ENCODE data around the gene MKKS.

MKKS gene

DNA sequence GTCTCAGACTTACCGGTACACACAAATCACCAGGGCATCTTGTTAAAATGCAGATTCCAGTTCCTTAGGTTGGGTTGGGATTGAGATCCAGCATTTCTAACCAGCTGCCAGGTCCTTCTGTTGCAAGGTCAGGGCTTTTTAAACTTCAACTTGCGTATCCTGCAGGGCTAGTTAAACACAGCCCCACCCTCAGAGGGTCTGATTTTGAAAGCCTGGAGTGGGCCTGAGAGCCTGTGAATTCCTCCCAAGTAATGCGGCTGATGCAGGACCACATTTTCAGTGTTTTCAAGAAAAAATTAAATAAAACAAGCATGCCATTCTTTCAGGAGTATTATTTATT lies 65.3 kb downstream of the MKKS start:
- no peaks in the 10 kb centered on the region for H3K36me3 ChIP-seq
- H3K4me1 ChIP-seq (ENCODE audit: control insufficient read depth in 1 of 2, insufficient read depth in 1 of 2, low read depth in 1 of 2, low read length in 1 of 2) = no peaks in the 10 kb centered on the region
- no peak overlapping the region for H3K4me3 ChIP-seq (ENCODE audit: low read depth in 1 of 2, low read length in 1 of 2)
- H3K9me3 ChIP-seq = no peaks in the 10 kb centered on the region
- H3K27ac ChIP-seq = no peak overlapping the region
- H3K27me3 ChIP-seq = no peaks in the 10 kb centered on the region
- TF ChIP-seq, protein P1, sequence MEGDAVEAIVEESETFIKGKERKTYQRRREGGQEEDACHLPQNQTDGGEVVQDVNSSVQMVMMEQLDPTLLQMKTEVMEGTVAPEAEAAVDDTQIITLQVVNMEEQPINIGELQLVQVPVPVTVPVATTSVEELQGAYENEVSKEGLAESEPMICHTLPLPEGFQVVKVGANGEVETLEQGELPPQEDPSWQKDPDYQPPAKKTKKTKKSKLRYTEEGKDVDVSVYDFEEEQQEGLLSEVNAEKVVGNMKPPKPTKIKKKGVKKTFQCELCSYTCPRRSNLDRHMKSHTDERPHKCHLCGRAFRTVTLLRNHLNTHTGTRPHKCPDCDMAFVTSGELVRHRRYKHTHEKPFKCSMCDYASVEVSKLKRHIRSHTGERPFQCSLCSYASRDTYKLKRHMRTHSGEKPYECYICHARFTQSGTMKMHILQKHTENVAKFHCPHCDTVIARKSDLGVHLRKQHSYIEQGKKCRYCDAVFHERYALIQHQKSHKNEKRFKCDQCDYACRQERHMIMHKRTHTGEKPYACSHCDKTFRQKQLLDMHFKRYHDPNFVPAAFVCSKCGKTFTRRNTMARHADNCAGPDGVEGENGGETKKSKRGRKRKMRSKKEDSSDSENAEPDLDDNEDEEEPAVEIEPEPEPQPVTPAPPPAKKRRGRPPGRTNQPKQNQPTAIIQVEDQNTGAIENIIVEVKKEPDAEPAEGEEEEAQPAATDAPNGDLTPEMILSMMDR (IDR thresholded peaks at IDR 0.05) = no peak

DNA sequence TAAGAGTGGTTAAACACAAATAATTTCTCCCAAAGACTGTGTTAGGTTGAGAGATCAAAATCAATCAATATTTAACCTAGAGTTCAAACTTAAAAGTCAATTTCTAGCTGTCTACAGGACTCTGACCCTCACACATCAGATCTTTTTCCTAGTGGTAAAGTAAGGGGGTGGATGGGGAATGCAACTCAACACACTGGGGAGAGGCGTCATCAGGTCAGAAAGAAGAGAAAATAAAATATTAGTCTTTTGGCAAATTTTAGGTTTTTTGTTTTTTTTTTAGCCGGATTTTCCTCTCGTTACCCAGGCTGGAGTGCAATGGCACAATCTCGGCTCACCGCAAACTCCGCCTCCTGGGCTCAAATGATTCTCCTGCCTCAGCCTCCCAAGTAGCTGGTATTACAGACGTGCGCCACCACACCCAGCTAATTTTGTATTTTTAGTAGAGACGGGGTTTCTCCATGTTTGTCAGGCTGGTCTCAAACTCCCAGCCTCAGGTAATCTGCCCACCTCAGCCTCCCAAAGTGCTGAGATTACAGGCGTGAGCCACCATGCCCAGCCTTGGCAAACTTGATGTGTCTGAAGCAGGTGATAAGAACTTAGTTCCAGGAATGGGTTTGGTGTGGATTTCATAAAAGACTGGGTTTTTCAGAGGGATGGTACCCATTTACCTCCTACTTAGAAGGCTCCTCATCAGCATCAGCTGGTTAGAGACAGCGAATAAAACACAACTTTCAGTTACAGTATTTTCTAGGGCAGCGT lies 65.9 kb downstream of the MKKS start:
- Histone ChIP-seq H3K9me3 (no peaks in the 10 kb centered on the region), H3K4me1 (ENCODE audit: control insufficient read depth in 1 of 2, insufficient read depth in 1 of 2, low read depth in 1 of 2, low read length in 1 of 2) (no peaks in the 10 kb centered on the region), H3K27me3 (no peaks in the 10 kb centered on the region), H3K27ac (no peak overlapping the region), H3K36me3 (no peaks in the 10 kb centered on the region), H3K4me3 (ENCODE audit: low read depth in 1 of 2, low read length in 1 of 2) (no peak overlapping the region)
- TF ChIP-seq, protein P1 (IDR thresholded peaks at IDR 0.05) = no peak

DNA sequence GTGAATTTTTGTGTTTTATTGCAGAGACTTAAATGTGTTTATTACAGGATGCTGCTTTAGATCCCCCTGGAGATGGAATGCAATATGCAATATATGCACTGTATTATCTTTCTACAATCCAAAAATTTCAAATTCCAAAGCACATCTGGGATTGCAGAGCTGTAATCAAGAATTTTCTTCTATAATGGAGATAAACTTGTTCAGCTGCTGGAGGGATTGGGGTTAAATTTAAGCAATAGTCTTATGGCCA lies 66.4 kb downstream of the MKKS start:
- Histone ChIP-seq H3K27ac (no peak overlapping the region), H3K4me3 (ENCODE audit: low read depth in 1 of 2, low read length in 1 of 2) (no peak overlapping the region), H3K4me1 (ENCODE audit: control insufficient read depth in 1 of 2, insufficient read depth in 1 of 2, low read depth in 1 of 2, low read length in 1 of 2) (no peaks in the 10 kb centered on the region), H3K36me3 (no peaks in the 10 kb centered on the region), H3K27me3 (no peaks in the 10 kb centered on the region), H3K9me3 (no peaks in the 10 kb centered on the region)
- TF ChIP-seq, protein P1 (IDR thresholded peaks at IDR 0.05) = no peak

DNA sequence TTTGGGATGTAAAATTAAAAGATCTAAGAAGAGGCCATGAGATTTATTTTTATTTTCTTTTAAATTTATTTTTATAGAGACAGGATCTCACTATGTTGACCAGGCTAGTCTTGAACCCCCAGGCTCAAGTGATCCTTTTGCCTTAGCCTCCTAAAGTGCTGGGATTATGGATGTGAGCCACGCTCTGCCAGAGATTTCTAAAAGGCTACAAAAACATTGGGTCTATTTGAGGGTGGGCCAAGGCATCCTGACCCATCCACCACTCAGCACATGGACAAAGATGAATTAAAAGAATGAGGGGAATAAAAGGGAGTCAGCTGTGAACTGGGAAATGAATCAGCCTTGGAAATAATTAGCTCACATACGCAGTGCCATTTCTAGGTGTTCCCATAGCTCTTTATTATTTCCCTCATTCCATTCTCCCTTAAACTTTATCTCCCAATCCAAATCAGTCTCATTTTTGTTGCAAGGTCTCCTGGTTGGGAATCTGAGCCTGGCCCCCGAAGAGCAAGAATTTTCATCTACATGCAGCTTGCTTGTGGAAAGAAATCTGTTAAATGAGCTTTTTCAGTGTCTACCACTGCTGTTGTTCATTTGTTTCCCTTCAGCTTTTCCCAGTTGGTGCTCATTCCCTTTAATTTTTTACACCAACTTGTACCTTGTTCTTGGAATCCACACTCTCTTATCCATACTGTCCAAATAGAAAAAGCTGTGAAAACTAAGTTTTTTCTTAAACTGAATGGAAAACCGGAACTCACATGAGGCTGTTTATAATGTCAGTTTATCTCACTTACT lies 66.9 kb downstream of the MKKS start:
- TF ChIP-seq, protein P1 (IDR thresholded peaks at IDR 0.05) = no peak
- H3K9me3 ChIP-seq = no peaks in the 10 kb centered on the region
- H3K27me3 ChIP-seq = no peaks in the 10 kb centered on the region
- H3K27ac ChIP-seq = no peak overlapping the region
- H3K4me3 ChIP-seq (ENCODE audit: low read depth in 1 of 2, low read length in 1 of 2) = no peak overlapping the region
- no peaks in the 10 kb centered on the region for H3K36me3 ChIP-seq
- H3K4me1 ChIP-seq (ENCODE audit: control insufficient read depth in 1 of 2, insufficient read depth in 1 of 2, low read depth in 1 of 2, low read length in 1 of 2) = no peaks in the 10 kb centered on the region

DNA sequence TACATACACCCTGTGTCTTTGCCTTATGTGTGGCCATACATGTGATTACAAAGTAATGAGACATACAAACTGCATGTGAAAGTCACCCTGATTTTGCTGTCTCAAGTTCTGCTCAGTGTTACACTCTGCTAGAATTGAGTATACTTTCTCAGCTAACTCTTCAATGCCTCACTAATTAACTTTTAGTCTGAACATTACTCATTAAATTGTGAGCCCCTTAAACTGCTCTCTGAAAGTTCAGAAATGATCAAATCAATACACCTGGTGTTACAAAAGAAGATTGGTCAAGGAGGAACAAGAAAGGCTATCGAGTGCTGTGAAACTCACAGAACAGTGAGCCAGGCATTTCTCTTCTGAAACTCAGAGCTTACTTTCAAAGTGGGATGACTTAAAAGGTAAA lies 71.3 kb downstream of the MKKS start:
- Histone ChIP-seq H3K9me3 (no peaks in the 10 kb centered on the region), H3K4me1 (ENCODE audit: control insufficient read depth in 1 of 2, insufficient read depth in 1 of 2, low read depth in 1 of 2, low read length in 1 of 2) (no peaks in the 10 kb centered on the region), H3K36me3 (no peaks in the 10 kb centered on the region), H3K27ac (no peak overlapping the region), H3K27me3 (no peaks in the 10 kb centered on the region), H3K4me3 (ENCODE audit: low read depth in 1 of 2, low read length in 1 of 2) (no peak overlapping the region)
- TF ChIP-seq, protein P1 (IDR thresholded peaks at IDR 0.05) = no peak
